Retinal pigment epithelial cell (primary cell): ENCODE results near the gene PTPRR.

Source experiments
- DNase-seq: peaks from one replicate; pipeline ENCODE4 v3.0.0-alpha.2; 2010; ENCODE audit warnings: low read depth
- H3K4me3 ChIP-seq: 2 replicates; pipeline ENCODE4 v1.5.1; 2011; ENCODE audit warnings: mild to moderate bottlenecking, low read length, control low read depth, moderate library complexity
- TF ChIP-seq, protein P1 (sequence below): conservative IDR thresholded peaks from 2 replicates; pipeline ENCODE4 v1.5.1; 2011; ENCODE audit warnings: low read depth, low read length, control low read depth, inconsistent platforms

PTPRR gene

DNA sequence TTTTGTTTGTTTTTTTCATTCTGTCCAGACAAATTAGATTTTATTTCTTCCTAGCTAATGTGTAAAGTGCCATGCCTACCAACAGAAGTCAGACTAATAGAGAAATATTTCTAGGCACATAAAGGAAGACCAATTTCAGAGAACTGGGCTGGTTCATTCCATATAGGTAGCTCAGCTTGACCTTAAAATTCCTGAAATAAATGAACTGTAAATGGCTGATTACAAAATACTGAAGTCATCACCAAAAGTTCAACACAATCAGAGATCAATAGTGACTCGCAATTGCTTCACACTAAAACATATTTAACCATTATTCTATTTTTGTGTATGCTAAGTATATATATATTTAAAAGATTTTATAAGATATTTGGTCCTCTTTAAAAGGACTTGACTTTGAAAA, 317.5 kb downstream of the PTPRR start:
- DNase-seq, result no peak
- H3K4me3 ChIP-seq, result no peak overlapping the region
- TF ChIP-seq, protein P1, sequence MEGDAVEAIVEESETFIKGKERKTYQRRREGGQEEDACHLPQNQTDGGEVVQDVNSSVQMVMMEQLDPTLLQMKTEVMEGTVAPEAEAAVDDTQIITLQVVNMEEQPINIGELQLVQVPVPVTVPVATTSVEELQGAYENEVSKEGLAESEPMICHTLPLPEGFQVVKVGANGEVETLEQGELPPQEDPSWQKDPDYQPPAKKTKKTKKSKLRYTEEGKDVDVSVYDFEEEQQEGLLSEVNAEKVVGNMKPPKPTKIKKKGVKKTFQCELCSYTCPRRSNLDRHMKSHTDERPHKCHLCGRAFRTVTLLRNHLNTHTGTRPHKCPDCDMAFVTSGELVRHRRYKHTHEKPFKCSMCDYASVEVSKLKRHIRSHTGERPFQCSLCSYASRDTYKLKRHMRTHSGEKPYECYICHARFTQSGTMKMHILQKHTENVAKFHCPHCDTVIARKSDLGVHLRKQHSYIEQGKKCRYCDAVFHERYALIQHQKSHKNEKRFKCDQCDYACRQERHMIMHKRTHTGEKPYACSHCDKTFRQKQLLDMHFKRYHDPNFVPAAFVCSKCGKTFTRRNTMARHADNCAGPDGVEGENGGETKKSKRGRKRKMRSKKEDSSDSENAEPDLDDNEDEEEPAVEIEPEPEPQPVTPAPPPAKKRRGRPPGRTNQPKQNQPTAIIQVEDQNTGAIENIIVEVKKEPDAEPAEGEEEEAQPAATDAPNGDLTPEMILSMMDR, result no peak

DNA sequence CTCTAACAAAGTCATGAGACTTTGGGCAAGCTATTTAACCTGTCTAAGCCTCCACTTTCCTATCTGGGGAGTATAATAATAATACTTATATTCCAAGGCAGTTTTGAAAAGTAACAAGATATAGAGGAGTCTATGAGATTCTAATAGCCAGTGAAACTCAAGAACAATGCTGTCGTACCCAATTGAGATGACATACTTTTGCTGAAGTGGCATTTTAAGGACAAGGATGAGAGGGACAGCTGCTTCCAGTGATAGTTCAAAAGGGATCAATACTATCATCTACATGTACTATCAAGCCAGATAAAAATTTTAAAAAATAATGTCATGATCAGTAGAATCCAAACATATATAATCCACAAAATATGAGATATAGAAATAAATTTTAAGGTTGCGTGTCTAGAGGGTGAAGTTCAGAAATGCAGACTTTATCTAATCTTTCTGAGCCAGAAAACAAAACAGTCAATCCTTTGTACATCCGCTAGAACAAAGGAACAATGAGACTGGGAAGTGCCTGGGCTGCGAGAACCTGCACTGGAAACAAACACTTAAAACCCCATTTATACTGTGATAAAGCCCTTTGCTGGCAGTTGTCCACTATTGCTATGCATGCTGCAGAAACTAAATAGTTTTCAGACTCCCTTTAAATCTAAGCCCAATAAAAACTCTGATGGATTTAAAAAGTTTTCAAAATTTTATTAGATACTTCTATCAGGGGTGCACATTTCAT, 321.9 kb downstream of the PTPRR start:
- H3K4me3 ChIP-seq, result no peak overlapping the region
- TF ChIP-seq, protein P1, result no peak
- peak; percentile 46 for DNase-seq

DNA sequence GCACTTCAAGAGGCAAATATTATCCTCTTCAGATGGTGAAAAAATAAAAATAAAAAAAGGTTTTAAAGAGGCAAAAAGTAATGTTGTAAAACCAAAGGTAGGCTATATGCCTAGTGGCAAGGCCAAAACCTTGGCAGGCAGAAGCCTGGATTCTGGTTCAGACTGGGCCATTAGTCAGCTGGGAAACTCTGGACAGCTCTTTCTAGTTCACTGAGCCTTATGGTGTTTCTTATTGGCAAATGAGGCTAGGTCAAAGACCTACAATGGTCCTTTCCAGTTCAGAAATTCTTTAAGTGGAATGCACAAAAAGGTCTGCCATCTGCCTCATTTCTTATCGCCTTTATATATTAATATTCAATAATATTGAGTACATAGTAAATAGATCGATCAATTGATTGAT, 327.9 kb downstream of the PTPRR start:
- H3K4me3 ChIP-seq, result no peak overlapping the region
- TF ChIP-seq, protein P1, result no peak
- DNase-seq, result no peak

DNA sequence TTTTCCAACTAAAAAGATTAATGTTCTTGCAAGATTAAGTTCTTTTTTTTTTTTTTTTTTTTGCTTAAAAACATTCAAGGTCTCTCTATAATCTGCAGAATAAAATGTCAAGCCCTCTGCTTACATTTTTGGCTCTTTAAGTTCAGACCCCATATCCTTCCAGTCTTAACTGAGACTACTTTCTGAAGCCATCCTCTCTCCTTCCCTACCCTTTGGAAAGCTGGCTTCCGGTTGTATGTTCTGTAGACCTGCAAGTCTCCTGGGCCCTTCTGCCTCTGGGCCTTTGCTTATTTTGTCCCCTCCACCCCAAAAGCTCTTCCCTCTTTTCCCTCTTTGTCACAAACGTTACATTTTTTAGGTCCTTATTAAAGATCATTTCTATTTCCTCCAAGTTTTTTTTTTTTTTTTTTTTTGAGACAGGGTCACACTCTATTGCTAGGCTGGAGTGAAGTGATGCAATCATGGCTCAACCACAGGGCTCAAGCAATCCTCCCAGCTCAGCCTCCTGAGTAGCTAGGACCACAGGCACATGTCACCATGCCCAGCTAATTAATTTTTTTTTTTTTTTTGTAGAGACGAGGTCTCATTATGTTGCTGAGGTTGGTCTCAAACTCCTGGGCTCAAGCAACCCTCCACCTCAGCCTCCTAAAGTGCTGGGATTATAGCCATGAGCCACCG, 329.9 kb downstream of the PTPRR start:
- TF ChIP-seq, protein P1, result no peak
- no peak overlapping the region for H3K4me3 ChIP-seq
- DNase-seq, result no peak

DNA sequence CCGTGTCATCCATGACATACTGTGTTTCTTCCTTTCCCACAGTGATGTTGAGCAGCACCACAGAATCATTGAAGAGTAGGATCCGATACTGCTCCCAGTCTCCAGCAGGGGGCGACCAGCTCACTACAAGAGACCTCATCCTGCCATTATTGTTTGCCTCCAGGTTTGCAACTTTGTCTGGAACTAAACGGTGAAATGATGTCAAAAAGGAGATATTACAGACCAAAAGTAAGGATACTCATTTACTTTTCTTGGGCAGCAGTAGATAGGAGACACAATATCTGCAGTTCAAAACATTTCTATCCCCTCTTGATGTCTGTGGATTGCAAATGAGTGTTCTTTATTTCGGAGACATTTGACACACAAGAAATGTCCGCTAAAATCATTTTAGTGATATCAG, 330.5 kb downstream of the PTPRR start:
- no peak for DNase-seq
- no peak overlapping the region for H3K4me3 ChIP-seq
- TF ChIP-seq, protein P1, result peak; percentile 87
